K562 (cell line): ENCODE data around the gene CGGBP1. TPM values are rescaled to one million over a fixed set of nuclear protein-coding genes. Genes with fewer than 3 reads are reported as not detected.
A peak's percentile ranks its signal among the peaks of the same experiment; 100 is the strongest.

Experiments used
- ATAC-seq: fragments of 200-7000 bp; cut with Tn5 transposase; 3 replicates; pipeline ENCODE4 v1.9.1; 2020; ENCODE audit warnings: moderate library complexity
- BruUV-seq: library from RNA; stranded (reverse); fragments of 400-500 nt; replicated peaks from 2 replicates; lab custom pipeline; 2021; lab: Mats Ljungman, UMichigan
- CTCF ChIA-PET: fragments of 300-600 bp; formaldehyde crosslinking; extraction: SDS; loops from one replicate; lab custom pipeline; 2021; ENCODE audit warnings: low intra/inter-chr PET ratio; lab: Yijun Ruan, JAX
- POLR2A ChIA-PET: fragments of 300-600, 350-650 bp; sonication (Branson Sonifier 250); formaldehyde crosslinking; extraction: SDS; loops from one replicate; lab custom pipeline; 2021; ENCODE audit warnings: antibody characterized with exemption, inconsistent platforms; lab: Yijun Ruan, JAX
- DNase-seq, 4 experiments: peaks; one replicate each; pipeline versions ENCODE4 v3.0.0 to v3.0.0-alpha.2; 2011 to 2018; ENCODE audit warnings: low spot score in 3 of 4, mixed read lengths in 3 of 4; ENCODE audit errors: extremely low read depth in 1 of 4
- FAIRE-seq: peaks from 2 replicates; lab custom pipeline; 2011; peaks lifted over from hg19 to GRCh38; lab: Jason Lieb, UNC
- H2AFZ ChIP-seq: 2 replicates; pipeline ENCODE4 v1.6.0; 2011; ENCODE audit warnings: low read depth, low read length, control low read depth, inconsistent platforms
- H3K27ac ChIP-seq: fragments of 200-600 bp; 3 replicates; pipeline ENCODE4 v1.8.0; 2011; ENCODE audit warnings: low read depth, mild to moderate bottlenecking, control low read depth, inconsistent platforms, low read length, moderate library complexity, mixed read lengths; ENCODE audit errors: extremely low read depth
- H3K27me3 ChIP-seq, 2 experiments: fragments of 300-600 bp in 1 of 2; 2 replicates in 1 of 2; 3 replicates in 1 of 2; pipeline versions ENCODE4 v1.6.0 to v1.8.0; 2011; ENCODE audit warnings: inconsistent platforms in 2 of 2, low read length in 2 of 2, mild to moderate bottlenecking in 1 of 2, mixed read lengths in 1 of 2, moderate library complexity in 1 of 2; ENCODE audit not compliant: control insufficient read depth in 2 of 2, insufficient read depth in 2 of 2
- H3K36me3 ChIP-seq: fragments of 300-600 bp; 3 replicates; pipeline ENCODE4 v1.8.0; 2011; ENCODE audit warnings: mild to moderate bottlenecking, low read length, inconsistent platforms; ENCODE audit not compliant: control insufficient read depth, insufficient read depth
- H3K4me1 ChIP-seq, 2 experiments: fragments of 200-600 bp in 1 of 2; replicated peaks in 1 of 2; 2 replicates in 1 of 2; 3 replicates in 1 of 2; pipeline versions ENCODE4 v1.5.1 to v1.8.0; 2011; ENCODE audit warnings: inconsistent platforms in 2 of 2, low read length in 2 of 2, mild to moderate bottlenecking in 1 of 2, mixed read lengths in 1 of 2, moderate library complexity in 1 of 2; ENCODE audit not compliant: control insufficient read depth in 2 of 2, insufficient read depth in 2 of 2
- H3K4me2 ChIP-seq: 2 replicates; pipeline ENCODE4 v1.6.1; 2011; ENCODE audit warnings: low read length, control low read depth, inconsistent platforms, mixed read lengths; ENCODE audit not compliant: insufficient read depth
- H3K4me3 ChIP-seq: fragments of 200-600 bp; sonication (generic), shearing (Covaris generic); 2 replicates; pipeline ENCODE4 v1.5.1; 2016; ENCODE audit warnings: control low read depth, inconsistent platforms
- H3K79me2 ChIP-seq: fragments of 200-600 bp; 3 replicates; pipeline ENCODE4 v1.8.0; 2011; ENCODE audit warnings: low read length, inconsistent platforms; ENCODE audit not compliant: control insufficient read depth, insufficient read depth
- H3K9ac ChIP-seq, 2 experiments: 2 replicates each; pipeline versions ENCODE4 v1.6.0 to v1.6.1; 2011; ENCODE audit warnings: low read depth in 2 of 2, low read length in 2 of 2, control low read depth in 1 of 2, inconsistent platforms in 1 of 2, mild to moderate bottlenecking in 1 of 2, mixed read lengths in 1 of 2; ENCODE audit not compliant: insufficient read depth in 1 of 2
- H3K9me1 ChIP-seq: one replicate; pipeline ENCODE4 v1.6.0; 2011; ENCODE audit warnings: inconsistent platforms, mild to moderate bottlenecking, low read length, moderate library complexity; ENCODE audit not compliant: control insufficient read depth, insufficient read depth
- H3K9me3 ChIP-seq: replicated peaks from 2 replicates; pipeline ENCODE4 v1.5.1; 2011; ENCODE audit warnings: low read depth, low read length, inconsistent platforms; ENCODE audit not compliant: control insufficient read depth, insufficient read depth
- H4K20me1 ChIP-seq: replicated peaks from 2 replicates; pipeline ENCODE4 v1.6.1; 2011; ENCODE audit warnings: low read length, inconsistent platforms, mixed read lengths; ENCODE audit not compliant: control insufficient read depth, insufficient read depth
- CEBPB ChIP-seq: fragments of 450-650 bp; IDR thresholded peaks from 2 replicates; pipeline ENCODE4 v1.6.1; 2016; ENCODE audit warnings: missing genetic modification characterization, missing compliant biosample characterization
- ELF4 ChIP-seq: fragments of 450-650 bp; formaldehyde crosslinking; IDR thresholded peaks from 2 replicates; pipeline ENCODE4 v1.4.0; 2022; ENCODE audit warnings: missing genetic modification characterization
- ETS2 ChIP-seq: IDR thresholded peaks from 2 replicates; pipeline ENCODE4 v1.6.1; 2016; ENCODE audit warnings: borderline replicate concordance, missing genetic modification characterization, mild to moderate bottlenecking, moderate library complexity, missing compliant biosample characterization; ENCODE audit not compliant: poor library complexity, severe bottlenecking
- FOSL1 ChIP-seq: fragments of 200-800 bp; sonication (Bioruptor generic); conservative IDR thresholded peaks from 2 replicates; pipeline ENCODE4 v1.6.1; 2016; ENCODE audit warnings: missing genetic modification characterization, missing compliant biosample characterization
- HNRNPH1 ChIP-seq: fragments of 200-400 bp; formaldehyde crosslinking; optimal IDR thresholded peaks from 2 replicates; pipeline ENCODE3; 2017; ENCODE audit warnings: low read depth, mild to moderate bottlenecking, low read length, moderate library complexity
- IFI16 ChIP-seq: fragments of 250-450 bp; sonication (Bioruptor Pico); IDR thresholded peaks from 2 replicates; pipeline ENCODE4 v2.1.2; 2022; ENCODE audit warnings: mild to moderate bottlenecking, inconsistent platforms
- LEF1 ChIP-seq: fragments of 450-650 bp; IDR thresholded peaks from 2 replicates; pipeline ENCODE4 v1.6.1; 2016; ENCODE audit warnings: mild to moderate bottlenecking
- MYBL2 ChIP-seq, 2 experiments: fragments of 450-650 bp in 1 of 2; sonication (generic) in 1 of 2; formaldehyde crosslinking in 1 of 2; IDR thresholded peaks; 2 replicates each; pipeline versions ENCODE4 v1.6.1 to v1.8.1; 2017 to 2022; ENCODE audit warnings: borderline replicate concordance in 1 of 2, inconsistent platforms in 1 of 2, low read depth in 1 of 2, mild to moderate bottlenecking in 1 of 2, missing genetic modification reagents in 1 of 2, moderate library complexity in 1 of 2
- NFE2L1 ChIP-seq: fragments of 450-650 bp; IDR thresholded peaks from 2 replicates; pipeline ENCODE4 v1.6.1; 2016; ENCODE audit warnings: missing genetic modification characterization, low read depth, mild to moderate bottlenecking, missing compliant biosample characterization, moderate library complexity, borderline replicate concordance
- PKNOX1 ChIP-seq: fragments of 450-650 bp; IDR thresholded peaks from 2 replicates; pipeline ENCODE4 v1.6.1; 2016
- SRF ChIP-seq, 2 experiments: fragments of 250-450, 450-650 bp in 1 of 2; sonication (Bioruptor Pico) in 1 of 2; sonication (generic) in 1 of 2; formaldehyde crosslinking; IDR thresholded peaks; 2 replicates each; pipeline versions ENCODE4 v1.5.0 to v1.5.1; 2020 to 2022; ENCODE audit warnings: mild to moderate bottlenecking in 1 of 2, missing genetic modification reagents in 1 of 2
- SRSF9 ChIP-seq: fragments of 200-400 bp; formaldehyde crosslinking; IDR thresholded peaks from 2 replicates; pipeline ENCODE4 v1.6.1; 2017; ENCODE audit warnings: low read depth, low read length, borderline replicate concordance
- TEAD2 ChIP-seq: fragments of 450-650 bp; IDR thresholded peaks from 2 replicates; pipeline ENCODE4 v1.6.1; 2016; ENCODE audit warnings: missing genetic modification characterization, control low read depth, missing compliant biosample characterization
- ZBTB34 ChIP-seq: fragments of 250-450 bp; sonication (Bioruptor Pico); IDR thresholded peaks from 2 replicates; pipeline ENCODE4 v1.8.0; 2021; ENCODE audit warnings: mild to moderate bottlenecking, moderate library complexity
- ZFP1 ChIP-seq: fragments of 450-650 bp; formaldehyde crosslinking; IDR thresholded peaks from 2 replicates; pipeline ENCODE4 v1.4.0; 2020; ENCODE audit warnings: mild to moderate bottlenecking, mixed read lengths
- ZNF561 ChIP-seq: fragments of 450-650 bp; formaldehyde crosslinking; conservative IDR thresholded peaks from 2 replicates; pipeline ENCODE4 v1.4.0; 2020; ENCODE audit warnings: mild to moderate bottlenecking, moderate library complexity
- WGBS: fragments of 100-300 bp; shearing (Covaris generic); methylation state at CpG from one replicate; pipeline ENCODE4 v1.1.6; 2016; ENCODE audit warnings: low coverage, mixed read lengths; ENCODE audit not compliant: insufficient coverage; ENCODE audit errors: missing lambda C conversion rate; 5-methylcytosine and 5-hydroxymethylcytosine counted together
- in situ Hi-C: fragments of 300-500 bp; cut with MboI; formaldehyde crosslinking; loops from 4 replicates; pipeline ENCODE4 v1.15.0; 2018; ENCODE audit warnings: inconsistent platforms, mixed read lengths
- intact Hi-C: fragments of 100-400 bp; cut with micrococcal nuclease; formaldehyde crosslinking; loops from 2 replicates; pipeline ENCODE4 v1.14.2; 2022
- polyA plus RNA-seq, 8 experiments: library from polyadenylated mRNA; depleted of rRNA in 4 of 8; stranded (reverse) in 5 of 8; unstranded in 3 of 8; fragments of >200 nt; fragmentation: Nextera tagmentation in 2 of 8; fragmentation: Illumina TruSeq in 1 of 8; extraction: Ambion mirVana in 2 of 8; extraction: Trizol in 1 of 8; gene quantifications; 2 replicates each; pipeline versions ENCODE4 v1.2.1 to v1.2.3, GENCODE V29; 2011 to 2014; ENCODE audit warnings: inconsistent platforms in 1 of 8, missing spikeins in 1 of 8
- total RNA-seq, 7 experiments: library from RNA; depleted of rRNA in 6 of 7; stranded (reverse); fragments of >200 nt in 6 of 7; fragmentation: Illumina TruSeq in 2 of 7; extraction: Trizol in 2 of 7; gene quantifications; 2 replicates each; pipeline versions ENCODE4 v1.2.1 to v1.2.3, GENCODE V29; 2011 to 2021; ENCODE audit warnings: low replicate concordance in 1 of 7
- TF ChIP-seq, protein P1 (sequence below): sonication (generic); IDR thresholded peaks from 2 replicates; pipeline ENCODE4 v1.6.1; 2016

The CGGBP1 gene
- total and polyA plus RNA-seq, 9 of the 15 experiments (the other 6 are each of a cell fraction or from before 2014, with no cell fraction given): 14.4 to 47.8 (median 37.8) TPM

GRCh38 chr3:88044411-88044810, 14.4 kb downstream of the CGGBP1 start (continued):
- TF ChIP-seq, protein P1, sequence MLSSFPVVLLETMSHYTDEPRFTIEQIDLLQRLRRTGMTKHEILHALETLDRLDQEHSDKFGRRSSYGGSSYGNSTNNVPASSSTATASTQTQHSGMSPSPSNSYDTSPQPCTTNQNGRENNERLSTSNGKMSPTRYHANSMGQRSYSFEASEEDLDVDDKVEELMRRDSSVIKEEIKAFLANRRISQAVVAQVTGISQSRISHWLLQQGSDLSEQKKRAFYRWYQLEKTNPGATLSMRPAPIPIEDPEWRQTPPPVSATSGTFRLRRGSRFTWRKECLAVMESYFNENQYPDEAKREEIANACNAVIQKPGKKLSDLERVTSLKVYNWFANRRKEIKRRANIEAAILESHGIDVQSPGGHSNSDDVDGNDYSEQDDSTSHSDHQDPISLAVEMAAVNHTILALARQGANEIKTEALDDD: no peak
- TF ChIP-seq CEBPB (no peak), HNRNPH1 (no peak), NFE2L1 (no peak), SRSF9 (no peak), IFI16 (no peak), SRF (CRISPR knock-in tag; IDR thresholded peaks at IDR 0.05) (0 out of 4 replicates have a peak, but pooled peaks of 1 of the 2 experiments have one; percentile 22), PKNOX1 (peak; percentile 61; the same call in 1 of the 2 replicates), ZNF561 (CRISPR knock-in tag) (no peak), ZFP1 (CRISPR knock-in tag) (no peak)

DNA sequence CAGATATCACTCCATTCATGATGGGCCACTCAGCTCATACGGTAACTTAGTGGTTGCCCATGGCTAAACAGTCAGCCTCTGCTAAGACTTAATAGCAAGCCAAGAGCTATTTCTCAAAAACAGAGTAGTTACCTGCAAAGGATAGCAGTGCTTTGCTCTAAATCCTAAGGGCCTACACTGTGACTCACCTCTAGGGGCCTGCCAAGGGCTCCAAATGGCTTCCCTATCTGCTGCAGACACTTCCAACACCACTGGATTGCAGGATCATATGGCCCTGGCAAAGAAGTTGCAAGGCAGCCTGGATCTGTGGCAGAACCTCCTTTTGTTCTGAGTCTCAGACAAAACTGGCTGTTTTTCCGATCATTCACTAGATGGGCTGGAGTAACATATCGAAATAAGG, 17.8 kb downstream of the CGGBP1 start:
- POLR2A ChIA-PET: interaction anchor here (0.7 kb wide), 1 partner anchor 48 kb away, joined by 3 read pairs; no protein-coding TSS in a partner anchor
- Histone ChIP-seq H3K4me2 (no peak overlapping the region), H3K27ac (no peak overlapping the region), H3K36me3 (no peaks in the 10 kb centered on the region), H2AFZ (peak overlapping the region; percentile 62; the same call in 1 of the 2 replicates), H3K9ac (no peak overlapping the region), H3K9me3 (0 out of 2 replicates have a peak, but pooled peaks cover 1% of the 10 kb centered on the region), H3K79me2 (no peaks in the 10 kb centered on the region), H3K9me1 (no peaks in the 10 kb centered on the region), H3K4me1 (no peaks in the 10 kb centered on the region; a peak in 1 of 5 replicates), H4K20me1 (no peaks in the 10 kb centered on the region), H3K4me3 (no peak overlapping the region), H3K27me3 (no peaks in the 10 kb centered on the region)
- CTCF ChIA-PET: no interaction called here
- no TSS peak for BruUV-seq
- ATAC-seq: peak; percentile 84
- in situ Hi-C loops: no loop called here
- WGBS: 73% methylated on average over 3 of the region's 3 CpGs
- no peak for FAIRE-seq
- no peak for DNase-seq
- intact Hi-C loops: no loop called here
- no peak for TF ChIP-seq LEF1
- TF ChIP-seq ELF4 (CRISPR knock-in tag): no peak
- no peak for TF ChIP-seq ETS2 (tag)
- 0 out of 2 replicates have a peak, but pooled peaks have one; percentile 18 for TF ChIP-seq FOSL1 (tag)
- TF ChIP-seq TEAD2 (tag): no peak
- no peak for TF ChIP-seq MYBL2 (IDR thresholded peaks at IDR 0.05; ENCODE audit: low read depth)
- no peak for TF ChIP-seq MYBL2 (CRISPR knock-in tag; IDR thresholded peaks at IDR 0.05; ENCODE audit: borderline replicate concordance)
- TF ChIP-seq ZBTB34 (CRISPR knock-in tag): no peak
